Transverse colon (tissue), 3 donors: ENCODE results near the gene SLC25A18.

ENCODE experiments used
- POLR2A ChIP-seq: fragments of 450-650 bp; IDR thresholded peaks from one replicate; pipeline ENCODE4 v1.6.1; 2016; ENCODE audit warnings: antibody characterized with exemption, mild to moderate bottlenecking, moderate library complexity
- TF ChIP-seq, protein P1 (sequence below), 5 experiments: fragments of 200-600 bp in 3 of 5; fragments of 450-650 bp in 2 of 5; sonication (generic) in 3 of 5; IDR thresholded peaks; 1 replicate in 2 of 5; 2 replicates in 3 of 5; pipeline ENCODE4 v1.5.1; 2016 to 2017; ENCODE audit warnings: antibody characterized with exemption in 5 of 5, inconsistent platforms in 3 of 5, mild to moderate bottlenecking in 2 of 5, moderate library complexity in 1 of 5

DNA sequence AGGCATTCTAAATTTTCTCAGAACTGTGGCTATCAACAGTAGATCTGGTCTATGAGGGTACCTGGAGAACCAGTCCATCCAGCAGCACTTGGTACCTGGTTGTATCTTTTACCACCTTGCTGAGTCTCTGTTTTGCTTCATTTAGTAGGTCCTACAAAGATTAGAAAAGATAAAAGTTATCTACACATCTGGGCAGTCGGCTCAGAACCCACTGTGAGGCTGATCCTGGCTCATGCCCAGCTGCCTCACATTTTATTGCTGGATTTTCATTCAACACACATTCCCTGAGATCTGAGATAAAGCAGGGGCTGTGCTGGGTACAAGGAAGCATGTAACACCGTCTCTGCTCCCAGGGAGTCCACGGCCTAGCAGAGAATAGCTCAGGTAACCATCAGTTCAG is 37.7 kb downstream of the SLC25A18 start:
- TF ChIP-seq, protein P1, sequence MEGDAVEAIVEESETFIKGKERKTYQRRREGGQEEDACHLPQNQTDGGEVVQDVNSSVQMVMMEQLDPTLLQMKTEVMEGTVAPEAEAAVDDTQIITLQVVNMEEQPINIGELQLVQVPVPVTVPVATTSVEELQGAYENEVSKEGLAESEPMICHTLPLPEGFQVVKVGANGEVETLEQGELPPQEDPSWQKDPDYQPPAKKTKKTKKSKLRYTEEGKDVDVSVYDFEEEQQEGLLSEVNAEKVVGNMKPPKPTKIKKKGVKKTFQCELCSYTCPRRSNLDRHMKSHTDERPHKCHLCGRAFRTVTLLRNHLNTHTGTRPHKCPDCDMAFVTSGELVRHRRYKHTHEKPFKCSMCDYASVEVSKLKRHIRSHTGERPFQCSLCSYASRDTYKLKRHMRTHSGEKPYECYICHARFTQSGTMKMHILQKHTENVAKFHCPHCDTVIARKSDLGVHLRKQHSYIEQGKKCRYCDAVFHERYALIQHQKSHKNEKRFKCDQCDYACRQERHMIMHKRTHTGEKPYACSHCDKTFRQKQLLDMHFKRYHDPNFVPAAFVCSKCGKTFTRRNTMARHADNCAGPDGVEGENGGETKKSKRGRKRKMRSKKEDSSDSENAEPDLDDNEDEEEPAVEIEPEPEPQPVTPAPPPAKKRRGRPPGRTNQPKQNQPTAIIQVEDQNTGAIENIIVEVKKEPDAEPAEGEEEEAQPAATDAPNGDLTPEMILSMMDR (IDR thresholded peaks at IDR 0.05), result no peak
- TF ChIP-seq POLR2A, result no peak
